ENCODE results near the gene TSC22D1.

The TSC22D1 gene

DNA sequence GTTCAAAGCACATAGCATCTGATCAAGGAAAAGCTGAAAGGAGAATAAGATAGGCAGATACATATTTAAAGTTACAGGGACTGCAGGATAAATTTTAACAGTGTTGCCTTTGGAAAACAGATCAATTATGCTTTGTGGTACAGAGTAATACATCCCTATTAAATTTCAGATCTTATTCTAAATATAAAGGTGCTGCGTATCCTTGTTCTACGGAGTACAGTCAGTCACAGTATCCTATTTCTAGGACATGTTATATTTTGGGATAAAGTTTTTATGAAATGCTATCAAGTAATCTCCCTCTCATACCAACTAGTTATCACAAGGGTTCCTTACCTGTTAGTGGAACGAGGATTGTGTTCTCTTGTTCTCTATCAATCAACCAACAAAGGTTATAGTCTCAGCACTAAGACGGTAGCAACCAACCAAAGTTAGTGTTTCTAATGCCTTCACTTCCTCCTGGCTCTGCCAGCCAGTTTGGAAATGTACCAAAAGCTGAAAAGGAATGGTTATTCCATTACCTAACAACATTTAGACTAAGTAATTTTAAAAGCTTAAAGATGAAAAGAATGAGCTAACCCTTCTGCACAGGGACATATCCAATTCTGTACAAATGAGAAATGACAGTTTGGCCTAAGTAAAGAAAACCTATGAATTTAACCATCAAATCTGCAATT, 35.2 kb downstream of the TSC22D1 start:
- H3K9me3 ChIP-seq (ENCODE audit: severe bottlenecking): no peaks in the 10 kb centered on the region
- ATAC-seq (ENCODE audit: low read depth) (no peak), DNase-seq (ENCODE audit: low spot score) (no peak)
- peaks cover 39% of the 10 kb centered on the region for H3K36me3 ChIP-seq (ENCODE audit: low read depth)
- H3K4me1 ChIP-seq (ENCODE audit: insufficient read depth, poor library complexity, severe bottlenecking): no peaks in the 10 kb centered on the region
- H3K27ac ChIP-seq (ENCODE audit: poor library complexity, severe bottlenecking): no peak overlapping the region
- no peaks in the 10 kb centered on the region for H3K27me3 ChIP-seq (ENCODE audit: insufficient read depth, poor library complexity, severe bottlenecking)
- no peak overlapping the region for H3K4me3 ChIP-seq (ENCODE audit: severe bottlenecking)
- TF ChIP-seq CTCF (IDR thresholded peaks at IDR 0.05; ENCODE audit: poor library complexity, severe bottlenecking): no peak

- DNase-seq (ENCODE audit: low spot score): no peak
- Histone ChIP-seq H3K4me1 (ENCODE audit: insufficient read depth, poor library complexity, severe bottlenecking) (no peaks in the 10 kb centered on the region), H3K27me3 (ENCODE audit: insufficient read depth, poor library complexity, severe bottlenecking) (no peaks in the 10 kb centered on the region), H3K4me3 (ENCODE audit: severe bottlenecking) (no peak overlapping the region), H3K36me3 (ENCODE audit: low read depth) (peaks cover 39% of the 10 kb centered on the region), H3K27ac (ENCODE audit: poor library complexity, severe bottlenecking) (no peak overlapping the region), H3K9me3 (ENCODE audit: severe bottlenecking) (no peaks in the 10 kb centered on the region)
- TF ChIP-seq CTCF (IDR thresholded peaks at IDR 0.05; ENCODE audit: poor library complexity, severe bottlenecking): no peak
- no peak for ATAC-seq (ENCODE audit: low read depth)
These were observed 38.9 kb downstream of the TSC22D1 start for GRCh38 chr13:44537248-44537647.

- no peaks in the 10 kb centered on the region for H3K27me3 ChIP-seq (ENCODE audit: insufficient read depth, poor library complexity, severe bottlenecking)
- ATAC-seq (ENCODE audit: low read depth) (peak; percentile 95), DNase-seq (ENCODE audit: low spot score) (no peak)
- peak overlapping the region; percentile 2 for H3K4me3 ChIP-seq (ENCODE audit: severe bottlenecking)
- H3K27ac ChIP-seq (ENCODE audit: poor library complexity, severe bottlenecking): peak overlapping the region; percentile 62
- no peaks in the 10 kb centered on the region for H3K9me3 ChIP-seq (ENCODE audit: severe bottlenecking)
- no peaks in the 10 kb centered on the region; the same call in 1 of the 2 replicates for H3K36me3 ChIP-seq (ENCODE audit: low read depth)
- TF ChIP-seq CTCF (IDR thresholded peaks at IDR 0.05; ENCODE audit: poor library complexity, severe bottlenecking): no peak
- H3K4me1 ChIP-seq (ENCODE audit: insufficient read depth, poor library complexity, severe bottlenecking): peaks cover 9% of the 10 kb centered on the region
These were observed 52.7 kb downstream of the TSC22D1 start for GRCh38 chr13:44523146-44524015.

GRCh38 chr13:44519642-44520041, 56.5 kb downstream of the TSC22D1 start:
- Histone ChIP-seq H3K4me3 (ENCODE audit: severe bottlenecking) (no peak overlapping the region), H3K4me1 (ENCODE audit: insufficient read depth, poor library complexity, severe bottlenecking) (peaks cover 9% of the 10 kb centered on the region), H3K9me3 (ENCODE audit: severe bottlenecking) (no peaks in the 10 kb centered on the region), H3K36me3 (ENCODE audit: low read depth) (no peaks in the 10 kb centered on the region; the same call in 1 of the 2 replicates), H3K27me3 (ENCODE audit: insufficient read depth, poor library complexity, severe bottlenecking) (no peaks in the 10 kb centered on the region), H3K27ac (ENCODE audit: poor library complexity, severe bottlenecking) (no peak overlapping the region)
- TF ChIP-seq CTCF (IDR thresholded peaks at IDR 0.05; ENCODE audit: poor library complexity, severe bottlenecking): no peak
- DNase-seq (ENCODE audit: low spot score) (no peak), ATAC-seq (ENCODE audit: low read depth) (no peak)
